ENCODE results near the gene TTYH1. TPM values are rescaled to one million over a fixed set of nuclear protein-coding genes. Genes with fewer than 3 reads are reported as not detected.

TTYH1 gene
- total RNA-seq, 1 donor from 2014 or later = 207 TPM

DNA sequence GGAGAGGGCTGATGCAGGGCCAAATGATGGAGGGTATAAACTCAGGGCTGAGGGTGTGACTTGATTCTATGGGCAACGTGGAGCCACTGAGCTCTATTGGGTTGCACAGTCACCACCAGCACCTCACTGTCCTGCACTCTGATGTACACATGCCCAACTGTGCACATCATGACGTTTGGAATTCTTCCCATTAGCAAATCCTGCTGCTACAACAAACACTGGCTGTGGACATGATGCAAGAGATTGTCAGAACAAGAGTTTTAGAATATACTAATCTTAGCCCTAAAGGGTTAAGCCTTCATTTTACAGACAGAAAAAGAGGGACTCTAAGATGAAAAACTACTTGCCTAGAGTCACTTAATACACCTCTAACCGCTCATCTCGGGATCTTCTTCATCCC is 2.4 kb upstream of the TTYH1 start:
- Mint-ChIP-seq H3K4me3 (peak overlapping the region; percentile 56), H3K27ac (ENCODE audit: unreplicated experiment) (no peak overlapping the region), H3K9me3 (peaks cover 15% of the 10 kb centered on the region), H3K36me3 (ENCODE audit: low read depth) (peaks cover 8% of the 10 kb centered on the region), H3K27me3 (ENCODE audit: low read depth) (no peaks in the 10 kb centered on the region), H3K4me1 (peaks cover 32% of the 10 kb centered on the region)
- DNase-seq (ENCODE audit: low read depth, low spot score) = no peak
- TF ChIP-seq, protein P1, sequence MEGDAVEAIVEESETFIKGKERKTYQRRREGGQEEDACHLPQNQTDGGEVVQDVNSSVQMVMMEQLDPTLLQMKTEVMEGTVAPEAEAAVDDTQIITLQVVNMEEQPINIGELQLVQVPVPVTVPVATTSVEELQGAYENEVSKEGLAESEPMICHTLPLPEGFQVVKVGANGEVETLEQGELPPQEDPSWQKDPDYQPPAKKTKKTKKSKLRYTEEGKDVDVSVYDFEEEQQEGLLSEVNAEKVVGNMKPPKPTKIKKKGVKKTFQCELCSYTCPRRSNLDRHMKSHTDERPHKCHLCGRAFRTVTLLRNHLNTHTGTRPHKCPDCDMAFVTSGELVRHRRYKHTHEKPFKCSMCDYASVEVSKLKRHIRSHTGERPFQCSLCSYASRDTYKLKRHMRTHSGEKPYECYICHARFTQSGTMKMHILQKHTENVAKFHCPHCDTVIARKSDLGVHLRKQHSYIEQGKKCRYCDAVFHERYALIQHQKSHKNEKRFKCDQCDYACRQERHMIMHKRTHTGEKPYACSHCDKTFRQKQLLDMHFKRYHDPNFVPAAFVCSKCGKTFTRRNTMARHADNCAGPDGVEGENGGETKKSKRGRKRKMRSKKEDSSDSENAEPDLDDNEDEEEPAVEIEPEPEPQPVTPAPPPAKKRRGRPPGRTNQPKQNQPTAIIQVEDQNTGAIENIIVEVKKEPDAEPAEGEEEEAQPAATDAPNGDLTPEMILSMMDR (conservative IDR thresholded peaks at IDR 0.05) = no peak

DNA sequence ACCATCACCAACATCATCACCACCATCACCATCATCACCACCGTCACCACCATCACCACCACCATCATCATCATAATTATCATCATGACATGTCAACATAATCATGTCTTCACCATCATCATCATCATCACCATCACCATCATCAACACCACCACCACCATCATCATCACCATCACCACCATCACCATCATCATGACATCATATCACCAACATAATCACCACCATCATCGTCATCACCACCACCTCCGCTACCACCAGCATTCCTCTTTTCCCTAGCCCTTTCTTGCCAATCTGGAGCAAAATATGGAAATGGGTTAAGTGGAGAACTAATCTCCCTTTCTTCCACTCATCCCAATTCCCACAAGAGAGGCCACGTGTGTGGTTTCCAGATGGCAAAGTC is 1.1 kb upstream of the TTYH1 start:
- Mint-ChIP-seq H3K27ac (ENCODE audit: unreplicated experiment) (no peak overlapping the region), H3K4me3 (peak overlapping the region; percentile 89), H3K9me3 (peaks cover 12% of the 10 kb centered on the region), H3K27me3 (ENCODE audit: low read depth) (no peaks in the 10 kb centered on the region), H3K36me3 (ENCODE audit: low read depth) (peaks cover 12% of the 10 kb centered on the region), H3K4me1 (peaks cover 35% of the 10 kb centered on the region)
- TF ChIP-seq, protein P1 (conservative IDR thresholded peaks at IDR 0.05) = no peak
- no peak for DNase-seq (ENCODE audit: low read depth, low spot score)

DNA sequence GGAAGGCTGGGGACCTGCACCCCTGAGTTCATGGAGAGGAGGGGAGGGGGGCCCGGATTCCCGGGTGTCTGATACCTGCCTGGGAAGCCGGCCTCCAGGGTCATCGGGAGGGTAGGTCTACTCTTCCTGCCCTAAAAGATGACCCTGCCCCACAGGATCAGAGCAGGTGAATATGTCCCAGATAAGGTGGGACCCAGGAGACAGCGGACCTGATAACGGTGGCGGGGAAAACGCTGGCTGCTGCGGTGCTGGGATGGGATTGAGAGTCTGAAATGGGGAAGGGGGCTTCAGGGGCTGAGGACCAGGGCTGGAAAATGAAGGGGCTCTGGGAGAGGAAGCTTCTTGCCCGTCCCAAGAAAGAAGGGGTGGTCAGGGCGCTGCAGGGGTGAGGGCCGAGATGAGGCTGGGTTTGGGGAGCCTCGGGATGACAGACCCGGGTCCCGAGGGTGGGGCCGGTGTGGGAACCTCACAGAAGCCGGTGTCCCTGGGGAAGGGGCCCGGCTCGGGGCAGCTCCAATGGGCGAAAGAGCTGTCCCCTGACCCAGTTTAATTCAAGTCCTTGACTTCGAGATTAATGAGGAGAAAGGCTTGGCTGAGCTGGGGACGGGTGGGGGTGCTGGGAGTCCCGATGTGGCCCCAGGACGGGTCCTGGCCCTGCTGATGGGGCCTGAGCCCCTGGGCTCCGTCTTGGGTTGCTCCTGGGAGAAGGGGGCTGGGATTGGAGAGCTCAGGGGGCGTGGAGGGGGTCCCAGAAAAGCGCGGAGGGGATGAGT is 823 bp downstream of the TTYH1 start:
- TF ChIP-seq, protein P1 (conservative IDR thresholded peaks at IDR 0.05) = no peak
- H3K27ac Mint-ChIP-seq (ENCODE audit: unreplicated experiment) = peak overlapping the region; percentile 74
- peaks cover 12% of the 10 kb centered on the region for H3K9me3 Mint-ChIP-seq
- peaks cover 15% of the 10 kb centered on the region for H3K36me3 Mint-ChIP-seq (ENCODE audit: low read depth)
- DNase-seq (ENCODE audit: low read depth, low spot score) = no peak
- no peaks in the 10 kb centered on the region for H3K27me3 Mint-ChIP-seq (ENCODE audit: low read depth)
- peak overlapping the region; percentile 94 for H3K4me3 Mint-ChIP-seq
- peaks cover 43% of the 10 kb centered on the region for H3K4me1 Mint-ChIP-seq

DNA sequence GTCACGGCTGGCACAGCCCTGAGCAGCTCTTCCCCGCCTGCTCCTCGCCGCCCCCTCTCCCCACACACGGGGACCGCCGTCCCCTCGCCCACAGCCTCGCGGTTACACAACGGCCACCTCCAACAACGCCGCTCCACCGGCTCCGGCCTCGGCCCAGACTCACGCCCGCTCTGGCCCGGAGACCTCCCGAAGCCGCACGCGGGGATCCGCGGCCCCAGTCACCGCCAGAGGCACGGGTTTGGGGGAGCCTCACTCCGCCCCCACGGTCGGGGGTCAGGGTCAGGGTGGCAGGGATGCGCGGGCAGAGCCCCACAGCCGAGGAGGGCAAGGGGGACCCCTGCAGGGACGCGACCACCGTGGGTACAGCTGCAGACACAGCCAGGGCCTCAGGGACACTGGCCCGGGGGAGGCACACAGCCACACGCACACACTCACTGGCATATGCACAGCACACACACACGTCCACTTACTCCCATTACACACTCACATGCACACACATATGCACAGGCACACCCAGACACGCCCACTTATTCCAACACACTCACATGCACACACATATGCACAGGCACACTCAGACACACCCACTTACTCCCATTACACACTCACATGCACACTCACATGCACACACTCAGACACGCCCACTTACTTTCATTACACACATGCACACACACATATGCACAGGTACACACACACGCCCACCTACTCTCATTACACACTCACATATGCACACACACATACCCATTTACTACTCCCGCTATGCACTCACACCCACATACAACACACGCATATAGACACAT is 1.6 kb downstream of the TTYH1 start:
- Mint-ChIP-seq H3K27ac (ENCODE audit: unreplicated experiment) (peak overlapping the region; percentile 13), H3K27me3 (ENCODE audit: low read depth) (no peaks in the 10 kb centered on the region), H3K36me3 (ENCODE audit: low read depth) (peaks cover 22% of the 10 kb centered on the region), H3K4me3 (peak overlapping the region; percentile 94), H3K4me1 (peaks cover 49% of the 10 kb centered on the region), H3K9me3 (peaks cover 12% of the 10 kb centered on the region)
- TF ChIP-seq, protein P1 (conservative IDR thresholded peaks at IDR 0.05) = no peak
- DNase-seq (ENCODE audit: low read depth, low spot score) = no peak

DNA sequence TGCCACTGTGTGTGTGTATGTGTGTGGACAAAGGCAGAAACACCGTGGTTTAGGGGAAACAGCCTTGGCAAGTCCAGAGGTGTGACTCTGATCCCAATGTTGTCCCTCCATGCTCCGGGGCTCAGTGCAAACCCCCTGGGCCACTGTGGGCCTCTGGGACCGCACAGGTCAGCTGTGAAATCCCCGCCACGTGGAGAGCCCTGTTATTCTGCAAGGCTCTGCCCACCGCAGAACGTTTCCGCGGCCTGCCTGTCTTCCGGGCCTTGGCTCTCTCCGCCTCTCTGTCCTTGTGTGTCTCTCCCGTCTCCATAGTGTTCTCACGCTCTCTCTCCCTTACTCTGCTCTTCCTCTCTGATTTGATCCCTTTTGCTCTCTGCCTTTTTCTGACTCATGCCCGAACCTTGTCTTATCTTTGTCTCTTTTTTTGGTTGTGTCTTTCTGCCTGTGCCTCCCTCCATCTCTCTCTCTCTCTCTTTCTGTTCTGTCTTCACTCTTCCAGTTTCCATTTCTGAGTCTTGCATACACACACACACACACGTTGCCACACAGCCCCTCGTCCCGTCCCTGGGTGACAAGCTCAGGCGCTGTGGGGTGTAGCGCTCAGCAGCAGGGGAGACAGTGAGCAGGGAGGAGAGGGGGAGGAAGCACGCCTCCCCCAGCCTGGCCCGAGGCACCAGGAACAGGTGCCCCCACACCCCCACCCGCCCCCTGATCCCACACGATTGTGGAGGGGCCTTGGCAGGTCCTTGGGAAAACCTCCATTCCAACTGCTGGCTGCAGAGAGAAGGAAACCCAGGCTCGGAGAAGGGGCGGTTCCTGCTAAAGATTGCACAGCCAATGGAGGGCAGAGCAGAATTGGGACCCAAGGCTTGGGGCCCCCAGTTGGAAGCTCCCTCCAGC is 3.0 kb downstream of the TTYH1 start:
- H3K27ac Mint-ChIP-seq (ENCODE audit: unreplicated experiment) = peak overlapping the region; percentile 95
- no peak for DNase-seq (ENCODE audit: low read depth, low spot score)

More for the DNA sequence above, 3.0 kb downstream of the TTYH1 start:
- Mint-ChIP-seq H3K9me3 (peaks cover 7% of the 10 kb centered on the region), H3K4me3 (peak overlapping the region; percentile 87), H3K36me3 (ENCODE audit: low read depth) (peaks cover 22% of the 10 kb centered on the region), H3K27me3 (ENCODE audit: low read depth) (no peaks in the 10 kb centered on the region), H3K4me1 (peaks cover 53% of the 10 kb centered on the region)
- TF ChIP-seq, protein P1 (conservative IDR thresholded peaks at IDR 0.05) = no peak

All from neural crest cell (in vitro differentiated cells).